Lower leg skin (tissue), 3 donors: ENCODE results near the gene SLC36A2.

ENCODE experiments used
- POLR2A ChIP-seq, 2 donors: fragments of 450-650 bp; IDR thresholded peaks; one replicate each; pipeline ENCODE4 v1.6.1; 2016 to 2017; ENCODE audit warnings: antibody characterized with exemption in 2 of 2, mild to moderate bottlenecking in 1 of 2, moderate library complexity in 1 of 2
- TF ChIP-seq, protein P1 (sequence below), 3 donors: fragments of 450-650 bp; IDR thresholded peaks; one replicate each; pipeline ENCODE4 v1.5.1; 2016; ENCODE audit warnings: antibody characterized with exemption in 3 of 3, mild to moderate bottlenecking in 3 of 3, moderate library complexity in 2 of 3

DNA sequence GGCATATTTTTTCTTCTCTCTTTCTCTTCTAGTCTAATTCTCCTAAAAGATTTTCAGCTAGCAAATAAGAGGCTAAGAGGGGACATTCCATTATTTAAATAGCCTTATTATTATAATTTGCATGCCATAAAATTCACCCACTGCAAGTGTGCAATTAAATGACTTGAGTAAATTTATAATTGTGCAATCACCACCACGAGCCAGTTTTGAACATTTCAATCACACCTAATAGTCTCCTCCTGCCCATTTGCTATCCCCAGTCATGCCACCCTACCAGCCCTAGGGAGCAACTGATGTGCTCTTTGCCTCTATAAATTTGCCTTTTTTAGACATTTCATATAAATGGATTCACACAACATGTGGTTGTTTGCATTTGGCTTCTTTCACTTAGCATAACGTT lies 12.0 kb upstream of the SLC36A2 start:
- TF ChIP-seq, protein P1, sequence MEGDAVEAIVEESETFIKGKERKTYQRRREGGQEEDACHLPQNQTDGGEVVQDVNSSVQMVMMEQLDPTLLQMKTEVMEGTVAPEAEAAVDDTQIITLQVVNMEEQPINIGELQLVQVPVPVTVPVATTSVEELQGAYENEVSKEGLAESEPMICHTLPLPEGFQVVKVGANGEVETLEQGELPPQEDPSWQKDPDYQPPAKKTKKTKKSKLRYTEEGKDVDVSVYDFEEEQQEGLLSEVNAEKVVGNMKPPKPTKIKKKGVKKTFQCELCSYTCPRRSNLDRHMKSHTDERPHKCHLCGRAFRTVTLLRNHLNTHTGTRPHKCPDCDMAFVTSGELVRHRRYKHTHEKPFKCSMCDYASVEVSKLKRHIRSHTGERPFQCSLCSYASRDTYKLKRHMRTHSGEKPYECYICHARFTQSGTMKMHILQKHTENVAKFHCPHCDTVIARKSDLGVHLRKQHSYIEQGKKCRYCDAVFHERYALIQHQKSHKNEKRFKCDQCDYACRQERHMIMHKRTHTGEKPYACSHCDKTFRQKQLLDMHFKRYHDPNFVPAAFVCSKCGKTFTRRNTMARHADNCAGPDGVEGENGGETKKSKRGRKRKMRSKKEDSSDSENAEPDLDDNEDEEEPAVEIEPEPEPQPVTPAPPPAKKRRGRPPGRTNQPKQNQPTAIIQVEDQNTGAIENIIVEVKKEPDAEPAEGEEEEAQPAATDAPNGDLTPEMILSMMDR (IDR thresholded peaks at IDR 0.05) = no peak
- TF ChIP-seq POLR2A (IDR thresholded peaks at IDR 0.05) = no peak
